Measurements from ENCODE around the gene CORO7. TPM values are rescaled to one million over a fixed set of nuclear protein-coding genes. Genes with fewer than 3 reads are reported as not detected.
"Not testable (repeated sequence)": the region's sequence is repeated elsewhere in the genome, so short reads cannot be mapped to it uniquely, and the experiment has no call there.

CORO7 gene
- polyA plus RNA-seq, 1 of the 3 experiments (the other 2 are of a cell fraction): 25.8 TPM

- Histone ChIP-seq H2AFZ (ENCODE audit: low read depth) (no peak overlapping the region), H3K79me2 (ENCODE audit: insufficient read depth) (peaks cover 28% of the 10 kb centered on the region), H3K9me3 (no peaks in the 10 kb centered on the region), H3K4me2 (no peak overlapping the region), H3K27me3 (ENCODE audit: insufficient read depth) (no peaks in the 10 kb centered on the region), H4K20me1 (ENCODE audit: insufficient read depth) (peaks cover 18% of the 10 kb centered on the region), H3K4me1 (ENCODE audit: control insufficient read depth in 1 of 2, insufficient read depth in 2 of 2, low read depth in 1 of 2, low read length in 1 of 2) (peaks cover 0 to 5% of the 10 kb centered on the region in 2 experiments; a peak in 1 of 4 replicates), H3K36me3 (replicated peaks in 1 of 2; ENCODE audit: control insufficient read depth in 1 of 2, insufficient read depth in 2 of 2, low read length in 1 of 2) (peaks cover 3 to 49% of the 10 kb centered on the region in 2 experiments), H3F3A (replicated peaks; ENCODE audit: insufficient read depth) (peaks cover 8% of the 10 kb centered on the region), H3K27ac (ENCODE audit: low read depth in 2 of 2, low read length in 1 of 2) (no peak overlapping the region), H3K9me2 (no peaks in the 10 kb centered on the region), H3K9ac (no peak overlapping the region), H3K4me3 (ENCODE audit: low read depth in 2 of 2, low read length in 1 of 2) (no peak overlapping the region)
- no peak for TF ChIP-seq ELF1 (IDR thresholded peaks at IDR 0.05)
- TF ChIP-seq MEF2A (IDR thresholded peaks at IDR 0.05; ENCODE audit: borderline replicate concordance, low read depth): no peak
- no peak for TF ChIP-seq FOXJ3 (CRISPR knock-in tag; IDR thresholded peaks at IDR 0.05)
- TF ChIP-seq NFIC (IDR thresholded peaks at IDR 0.05; ENCODE audit: borderline replicate concordance): no peak
- no peak for TF ChIP-seq MXI1 (IDR thresholded peaks at IDR 0.05; ENCODE audit: low read depth, low read length)
- no peak for TF ChIP-seq JUND (IDR thresholded peaks at IDR 0.05)
- no peak for TF ChIP-seq TCF12 (IDR thresholded peaks at IDR 0.05)
- TF ChIP-seq CTCF (IDR thresholded peaks at IDR 0.05): no peak
- no peak for TF ChIP-seq RFX5 (IDR thresholded peaks at IDR 0.05; ENCODE audit: low read length)
- TF ChIP-seq IRF3 (IDR thresholded peaks at IDR 0.05; ENCODE audit: low read depth, low read length): no peak
- no peak for TF ChIP-seq GABPA (IDR thresholded peaks at IDR 0.05; ENCODE audit: low read depth)
- no peak for TF ChIP-seq PBX3 (IDR thresholded peaks at IDR 0.05)
- no peak for TF ChIP-seq SMC3 (IDR thresholded peaks at IDR 0.05; ENCODE audit: low read depth, low read length)
- no peak for TF ChIP-seq USF1 (IDR thresholded peaks at IDR 0.05; ENCODE audit: borderline replicate concordance, low read depth)
- no peak for TF ChIP-seq POLR2AphosphoS5 (IDR thresholded peaks at IDR 0.05; ENCODE audit: low read depth, low read length)
- no peak for TF ChIP-seq GATA2 (CRISPR knock-in tag; IDR thresholded peaks at IDR 0.05)
- no peak for TF ChIP-seq TEAD4 (IDR thresholded peaks at IDR 0.05; ENCODE audit: borderline replicate concordance, insufficient read depth)
- TF ChIP-seq SIN3A (IDR thresholded peaks at IDR 0.05; ENCODE audit: borderline replicate concordance, low read depth, low read length): no peak
- no peak for TF ChIP-seq FOSL2 (IDR thresholded peaks at IDR 0.05; ENCODE audit: borderline replicate concordance, low read depth)
- no peak for TF ChIP-seq USF2 (IDR thresholded peaks at IDR 0.05; ENCODE audit: borderline replicate concordance, low read depth, low read length)
- DNase-seq: no peak
- 96% methylated on average over 16 of the region's 32 CpGs for WGBS (ENCODE audit: low lambda C conversion rate)
- CTCF ChIA-PET: interaction anchor here (0.7 to 14.9 kb wide), 11 partner anchors 11 to 352 kb away, joined by 3 to 281 read pairs (median 5); partner anchors contain the start of genes GLIS2 and PAM16
- POLR2A ChIA-PET: no interaction called here
Measured at GRCh38 chr16:4334724-4335495, 81.5 kb downstream of the CORO7 start.

- H3K9ac ChIP-seq; H3K4me3 ChIP-seq (ENCODE audit: low read depth in 2 of 2, low read length in 1 of 2); H3K4me1 ChIP-seq (ENCODE audit: control insufficient read depth in 1 of 2, insufficient read depth in 2 of 2, low read depth in 1 of 2, low read length in 1 of 2); H3K9me2 ChIP-seq; H3K4me2 ChIP-seq; H3K27me3 ChIP-seq (ENCODE audit: insufficient read depth); H3K9me3 ChIP-seq; H2AFZ ChIP-seq (ENCODE audit: low read depth); H3K27ac ChIP-seq (ENCODE audit: low read depth in 2 of 2, low read length in 1 of 2); DNase-seq; POLR2A ChIA-PET: not testable (repeated sequence)
- Histone ChIP-seq H3K79me2 (ENCODE audit: insufficient read depth) (peaks cover 40% of the 10 kb centered on the region), H3F3A (replicated peaks; ENCODE audit: insufficient read depth) (peaks cover 15% of the 10 kb centered on the region), H3K36me3 (replicated peaks in 1 of 2; ENCODE audit: control insufficient read depth in 1 of 2, insufficient read depth in 2 of 2, low read length in 1 of 2) (peaks cover 3 to 41% of the 10 kb centered on the region in 2 experiments), H4K20me1 (ENCODE audit: insufficient read depth) (peaks cover 30% of the 10 kb centered on the region)
- WGBS (ENCODE audit: low lambda C conversion rate): 95% methylated on average over 9 of the region's 9 CpGs
- CTCF ChIA-PET: interaction anchor here (1.8 to 14.9 kb wide), 9 partner anchors 7 to 351 kb away, joined by 5 to 281 read pairs (median 21); no protein-coding TSS in a partner anchor
Measured at GRCh38 chr16:4333714-4334113, 82.7 kb downstream of the CORO7 start.

Data from SK-N-SH (cell line).